ENCODE measurements around the gene MTAP. TPM values are rescaled to one million over a fixed set of nuclear protein-coding genes. Genes with fewer than 3 reads are reported as not detected.
A peak's percentile ranks its signal among the peaks of the same experiment; 100 is the strongest.

Gene MTAP
- total RNA-seq, 1 donor from 2014 or later: 56.1 TPM

DNA sequence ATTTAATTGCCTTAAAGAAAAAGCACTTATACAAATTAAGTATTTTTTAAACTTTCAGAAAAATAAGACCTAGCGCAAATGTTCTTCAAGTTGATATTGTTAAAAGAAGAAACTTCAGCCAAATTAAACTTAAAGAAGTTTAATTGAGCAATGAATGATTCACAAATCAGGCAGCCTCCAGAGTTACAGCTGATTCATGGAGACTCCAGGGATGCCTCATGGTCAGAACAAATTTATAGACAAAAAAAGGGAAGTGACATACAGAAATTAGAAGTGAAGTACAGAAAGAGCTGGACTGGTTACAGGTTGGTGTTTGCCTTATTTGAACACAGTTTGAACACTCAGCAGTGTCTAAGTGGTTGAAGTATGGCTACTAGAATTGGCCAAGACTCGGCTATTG, 131.4 kb downstream of the MTAP start:
- H3K4me1 ChIP-seq (ENCODE audit: insufficient read depth, low read length): peaks cover 10% of the 10 kb centered on the region
- H4K20me1 ChIP-seq (ENCODE audit: insufficient read depth, low read length): no peaks in the 10 kb centered on the region
- H3K4me2 ChIP-seq (ENCODE audit: low read length): no peak overlapping the region
- H3K27ac ChIP-seq (ENCODE audit: low read depth, low read length): no peak overlapping the region
- Mint-ChIP-seq H3K27ac (ENCODE audit: unreplicated experiment) (no peak overlapping the region), H3K9me3 (ENCODE audit: unreplicated experiment) (no peaks in the 10 kb centered on the region), H3K36me3 (ENCODE audit: low read depth, unreplicated experiment) (peaks cover 6% of the 10 kb centered on the region), H3K4me3 (ENCODE audit: unreplicated experiment) (no peak overlapping the region), H3K4me1 (ENCODE audit: low read depth, unreplicated experiment) (peaks cover 9% of the 10 kb centered on the region), H3K27me3 (ENCODE audit: low read depth, unreplicated experiment) (no peaks in the 10 kb centered on the region)
- DNase-seq (ENCODE audit: low read depth) (peak; percentile 33), FAIRE-seq (no peak)
- TF ChIP-seq, protein P1, sequence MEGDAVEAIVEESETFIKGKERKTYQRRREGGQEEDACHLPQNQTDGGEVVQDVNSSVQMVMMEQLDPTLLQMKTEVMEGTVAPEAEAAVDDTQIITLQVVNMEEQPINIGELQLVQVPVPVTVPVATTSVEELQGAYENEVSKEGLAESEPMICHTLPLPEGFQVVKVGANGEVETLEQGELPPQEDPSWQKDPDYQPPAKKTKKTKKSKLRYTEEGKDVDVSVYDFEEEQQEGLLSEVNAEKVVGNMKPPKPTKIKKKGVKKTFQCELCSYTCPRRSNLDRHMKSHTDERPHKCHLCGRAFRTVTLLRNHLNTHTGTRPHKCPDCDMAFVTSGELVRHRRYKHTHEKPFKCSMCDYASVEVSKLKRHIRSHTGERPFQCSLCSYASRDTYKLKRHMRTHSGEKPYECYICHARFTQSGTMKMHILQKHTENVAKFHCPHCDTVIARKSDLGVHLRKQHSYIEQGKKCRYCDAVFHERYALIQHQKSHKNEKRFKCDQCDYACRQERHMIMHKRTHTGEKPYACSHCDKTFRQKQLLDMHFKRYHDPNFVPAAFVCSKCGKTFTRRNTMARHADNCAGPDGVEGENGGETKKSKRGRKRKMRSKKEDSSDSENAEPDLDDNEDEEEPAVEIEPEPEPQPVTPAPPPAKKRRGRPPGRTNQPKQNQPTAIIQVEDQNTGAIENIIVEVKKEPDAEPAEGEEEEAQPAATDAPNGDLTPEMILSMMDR (IDR thresholded peaks at IDR 0.05; ENCODE audit: insufficient read depth, low read depth, low read length): no peak
- no peak for TF ChIP-seq EZH2 (IDR thresholded peaks at IDR 0.05; ENCODE audit: insufficient read depth, low read length)
- H3K79me2 ChIP-seq (ENCODE audit: insufficient read depth, low read length): no peaks in the 10 kb centered on the region
- no peak overlapping the region for H2AFZ ChIP-seq (ENCODE audit: low read depth, low read length)
- H3K36me3 ChIP-seq (ENCODE audit: insufficient read depth, low read length): no peaks in the 10 kb centered on the region
- H3K9me3 ChIP-seq (ENCODE audit: insufficient read depth, low read depth, low read length): no peaks in the 10 kb centered on the region
- H3K4me3 ChIP-seq (ENCODE audit: insufficient read depth, low read depth, low read length): no peak overlapping the region
- H3K27me3 ChIP-seq (ENCODE audit: insufficient read depth, low read length): no peaks in the 10 kb centered on the region
- no peak overlapping the region for H3K9ac ChIP-seq (ENCODE audit: low read length)

DNA sequence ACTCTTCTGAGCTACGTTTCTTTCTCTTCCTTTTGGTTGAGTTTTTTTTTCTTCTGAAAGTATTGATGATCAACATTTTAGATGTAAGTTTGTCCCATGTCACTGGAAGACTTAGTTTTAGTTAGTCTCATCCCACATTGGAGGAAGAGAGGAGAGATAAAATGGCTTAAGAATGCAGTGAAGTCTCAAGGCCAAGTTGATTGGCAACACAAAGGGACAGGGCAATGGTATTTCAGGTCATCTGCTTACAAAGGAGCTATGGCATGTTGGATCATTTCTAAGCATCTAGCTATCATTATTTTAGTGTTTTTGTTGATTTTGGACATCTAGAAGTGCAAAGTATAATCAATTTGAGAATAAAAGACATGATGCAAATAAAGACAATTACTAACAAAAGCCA, 133.2 kb downstream of the MTAP start:
- Histone ChIP-seq H3K36me3 (ENCODE audit: insufficient read depth, low read length) (no peaks in the 10 kb centered on the region), H3K79me2 (ENCODE audit: insufficient read depth, low read length) (no peaks in the 10 kb centered on the region), H3K4me2 (ENCODE audit: low read length) (no peak overlapping the region), H3K4me1 (ENCODE audit: insufficient read depth, low read length) (peaks cover 10% of the 10 kb centered on the region), H3K9me3 (ENCODE audit: insufficient read depth, low read depth, low read length) (no peaks in the 10 kb centered on the region), H3K9ac (ENCODE audit: low read length) (no peak overlapping the region), H4K20me1 (ENCODE audit: insufficient read depth, low read length) (no peaks in the 10 kb centered on the region), H3K4me3 (ENCODE audit: insufficient read depth, low read depth, low read length) (no peak overlapping the region), H3K27me3 (ENCODE audit: insufficient read depth, low read length) (no peaks in the 10 kb centered on the region), H2AFZ (ENCODE audit: low read depth, low read length) (no peak overlapping the region), H3K27ac (ENCODE audit: low read depth, low read length) (no peak overlapping the region)
- Mint-ChIP-seq H3K4me1 (ENCODE audit: low read depth, unreplicated experiment) (peaks cover 9% of the 10 kb centered on the region), H3K4me3 (ENCODE audit: unreplicated experiment) (no peak overlapping the region), H3K27ac (ENCODE audit: unreplicated experiment) (no peak overlapping the region), H3K36me3 (ENCODE audit: low read depth, unreplicated experiment) (peaks cover 3% of the 10 kb centered on the region), H3K27me3 (ENCODE audit: low read depth, unreplicated experiment) (no peaks in the 10 kb centered on the region), H3K9me3 (ENCODE audit: unreplicated experiment) (no peaks in the 10 kb centered on the region)
- TF ChIP-seq, protein P1 (IDR thresholded peaks at IDR 0.05; ENCODE audit: insufficient read depth, low read depth, low read length): no peak
- TF ChIP-seq EZH2 (IDR thresholded peaks at IDR 0.05; ENCODE audit: insufficient read depth, low read length): no peak
- DNase-seq (ENCODE audit: low read depth) (no peak), FAIRE-seq (no peak)

DNA sequence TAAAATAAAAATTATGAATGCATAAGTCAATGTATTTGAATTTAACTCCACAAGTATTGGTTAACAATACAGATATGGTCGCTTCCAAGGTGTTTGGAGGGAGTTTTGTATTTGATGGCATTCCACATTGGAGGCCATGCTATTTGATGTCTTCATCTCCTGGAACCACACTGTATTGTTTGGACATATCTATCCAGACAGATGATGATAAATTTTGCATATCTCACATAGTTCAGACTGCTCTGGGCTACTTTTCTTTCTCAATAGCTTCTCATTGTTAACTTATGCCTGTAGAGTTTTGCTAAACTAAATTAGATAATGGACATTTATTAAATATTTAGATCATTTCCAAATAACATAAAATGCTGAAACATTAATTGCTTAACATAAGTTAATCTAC, 133.7 kb downstream of the MTAP start:
- Histone ChIP-seq H3K79me2 (ENCODE audit: insufficient read depth, low read length) (no peaks in the 10 kb centered on the region), H3K27me3 (ENCODE audit: insufficient read depth, low read length) (no peaks in the 10 kb centered on the region), H3K27ac (ENCODE audit: low read depth, low read length) (no peak overlapping the region), H3K4me2 (ENCODE audit: low read length) (no peak overlapping the region), H2AFZ (ENCODE audit: low read depth, low read length) (no peak overlapping the region), H4K20me1 (ENCODE audit: insufficient read depth, low read length) (no peaks in the 10 kb centered on the region), H3K9me3 (ENCODE audit: insufficient read depth, low read depth, low read length) (no peaks in the 10 kb centered on the region), H3K36me3 (ENCODE audit: insufficient read depth, low read length) (no peaks in the 10 kb centered on the region), H3K9ac (ENCODE audit: low read length) (no peak overlapping the region), H3K4me1 (ENCODE audit: insufficient read depth, low read length) (peaks cover 10% of the 10 kb centered on the region), H3K4me3 (ENCODE audit: insufficient read depth, low read depth, low read length) (no peak overlapping the region)
- FAIRE-seq (no peak), DNase-seq (ENCODE audit: low read depth) (peak; percentile 18)
- Mint-ChIP-seq H3K9me3 (ENCODE audit: unreplicated experiment) (no peaks in the 10 kb centered on the region), H3K4me1 (ENCODE audit: low read depth, unreplicated experiment) (peaks cover 9% of the 10 kb centered on the region), H3K36me3 (ENCODE audit: low read depth, unreplicated experiment) (no peaks in the 10 kb centered on the region), H3K27ac (ENCODE audit: unreplicated experiment) (no peak overlapping the region), H3K4me3 (ENCODE audit: unreplicated experiment) (no peak overlapping the region), H3K27me3 (ENCODE audit: low read depth, unreplicated experiment) (no peaks in the 10 kb centered on the region)
- TF ChIP-seq, protein P1 (IDR thresholded peaks at IDR 0.05; ENCODE audit: insufficient read depth, low read depth, low read length): no peak
- TF ChIP-seq EZH2 (IDR thresholded peaks at IDR 0.05; ENCODE audit: insufficient read depth, low read length): no peak
